Measurements from ENCODE around the gene LYSMD2. TPM values are rescaled to one million over a fixed set of nuclear protein-coding genes. Genes with fewer than 3 reads are reported as not detected.
A peak's percentile ranks its signal among the peaks of the same experiment; 100 is the strongest.

The LYSMD2 gene
- total RNA-seq, 1 donor from 2014 or later = 6.9 TPM

DNA sequence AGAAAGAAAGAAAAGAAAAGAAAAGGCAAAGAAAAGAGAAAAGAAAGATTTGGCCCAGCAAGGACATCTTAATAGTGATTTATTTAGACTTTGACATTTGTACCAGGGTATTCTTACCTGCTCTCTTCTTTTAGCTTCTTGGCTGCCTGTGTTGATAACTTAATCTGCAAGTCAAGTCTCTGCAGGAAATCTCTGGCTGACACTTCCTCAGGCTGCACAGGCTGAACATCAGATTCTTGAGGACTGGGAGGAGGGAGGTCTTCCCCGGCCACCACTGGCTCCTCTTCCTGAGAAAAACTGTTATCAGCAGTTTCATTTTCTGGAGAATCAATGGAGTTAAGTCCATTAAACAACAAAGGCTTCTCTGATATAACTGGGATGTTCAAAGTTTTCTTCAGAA, 12.8 kb downstream of the LYSMD2 start:
- intact Hi-C loops (cut with DNase I) = loop anchor here (5.0 to 10.0 kb wide), 3 partner anchors 38 to 100 kb away; partner anchors contain the start of gene DMXL2
- no peak for DNase-seq (ENCODE audit: low spot score)

- DNase-seq (ENCODE audit: low spot score) = no peak
- intact Hi-C loops (cut with DNase I) = loop anchor here (10.0 kb wide), 1 partner anchor 99 kb away; the partner anchor contains the start of gene DMXL2
Observed at GRCh38 chr15:51724199-51724598, 13.3 kb downstream of the LYSMD2 start.

GRCh38 chr15:51721199-51721960, 16.1 kb downstream of the LYSMD2 start:
- no peak for DNase-seq (ENCODE audit: low spot score)
- intact Hi-C loops (cut with DNase I) = loop anchor here (10.0 kb wide), 1 partner anchor 97 kb away; the partner anchor contains the start of gene DMXL2

DNA sequence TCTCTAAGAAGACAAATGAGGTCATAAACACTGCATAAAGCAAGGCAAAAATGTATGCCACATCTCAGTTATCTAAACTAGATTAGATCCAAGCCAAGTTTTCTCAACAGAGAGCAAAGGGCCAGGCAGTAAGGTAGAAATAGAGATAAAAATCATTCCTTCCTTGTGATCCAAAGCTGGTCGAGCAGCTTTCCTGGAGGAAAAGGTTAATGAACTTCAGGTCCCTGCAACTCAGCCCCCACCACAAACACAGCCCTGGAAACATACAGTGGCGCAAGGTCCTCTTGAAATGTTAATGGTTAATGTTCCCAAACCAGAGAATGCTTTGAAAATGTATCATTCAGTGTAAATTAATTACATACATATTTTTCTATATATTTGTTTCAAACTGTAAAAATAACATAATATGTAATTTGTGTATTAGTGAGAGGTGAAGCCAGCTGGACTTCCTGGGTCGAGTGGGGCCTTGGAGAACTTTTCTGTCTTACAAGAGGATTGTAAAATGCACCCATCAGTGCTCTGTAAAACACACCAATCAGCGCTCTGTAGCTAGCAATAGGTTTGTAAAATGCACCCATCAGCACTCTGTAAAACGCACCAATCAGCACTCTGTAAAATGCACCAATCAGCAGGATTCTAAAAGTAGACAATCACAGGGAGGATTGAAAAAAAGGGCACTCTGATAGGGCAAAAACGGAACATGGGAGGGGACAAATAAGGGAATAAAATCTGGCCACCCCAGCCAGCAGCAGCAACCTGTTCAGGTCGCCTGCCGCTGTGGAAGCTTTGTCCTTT, 17.1 kb downstream of the LYSMD2 start:
- no peak for DNase-seq (ENCODE audit: low spot score)
- intact Hi-C loops (cut with DNase I) = loop anchor here (10.0 kb wide), 1 partner anchor 96 kb away; the partner anchor contains the start of gene DMXL2

DNA sequence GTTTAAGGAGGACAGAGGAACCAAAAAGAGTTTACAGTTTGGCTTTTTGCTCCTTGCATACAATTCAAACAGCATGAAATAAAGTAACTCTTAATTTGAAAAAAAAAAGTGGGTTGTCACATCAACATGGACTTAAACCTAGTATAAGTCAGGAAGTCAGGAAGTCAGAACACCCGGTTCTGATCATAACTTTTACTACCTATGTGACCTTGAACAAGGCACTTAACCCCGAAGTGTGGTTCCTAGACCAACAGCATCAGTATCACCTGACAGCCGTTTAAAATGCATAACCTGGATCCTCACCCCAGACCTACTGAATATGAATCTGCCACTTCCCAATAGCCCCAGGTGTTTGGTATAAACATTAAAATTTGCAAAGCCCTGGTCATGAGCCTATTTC, 18.7 kb downstream of the LYSMD2 start:
- intact Hi-C loops (cut with DNase I) = no loop called here
- no peak for DNase-seq (ENCODE audit: low spot score)

- intact Hi-C loops (cut with DNase I) = no loop called here
- no peak for DNase-seq (ENCODE audit: low spot score)
Observed at GRCh38 chr15:51718219-51718618, 19.2 kb downstream of the LYSMD2 start.

DNA sequence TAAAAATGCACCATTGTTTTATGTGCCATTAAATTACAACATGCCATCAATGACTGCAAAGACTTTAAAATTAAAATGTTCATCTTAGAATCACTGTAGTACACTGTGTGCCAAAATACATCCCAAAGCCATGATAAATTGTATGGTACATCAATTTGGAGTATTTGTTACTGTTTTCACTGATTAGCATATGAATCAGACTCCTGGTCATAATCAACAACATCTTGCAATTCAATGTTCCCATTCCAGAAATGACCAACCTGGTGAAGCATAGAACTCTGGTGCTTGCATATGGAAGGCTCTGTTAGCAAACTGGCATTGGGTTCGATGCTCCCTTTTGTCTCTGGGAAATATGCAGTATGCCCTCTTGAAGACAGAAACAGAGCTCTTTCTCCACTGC, 22.5 kb downstream of the LYSMD2 start:
- no peak for DNase-seq (ENCODE audit: low spot score)
- intact Hi-C loops (cut with DNase I) = no loop called here

GRCh38 chr15:51714162-51714561, 23.3 kb downstream of the LYSMD2 start:
- DNase-seq (ENCODE audit: low spot score) = no peak
- intact Hi-C loops (cut with DNase I) = no loop called here

GRCh38 chr15:51709031-51709430, 28.4 kb downstream of the LYSMD2 start:
- DNase-seq (ENCODE audit: low spot score) = no peak
- intact Hi-C loops (cut with DNase I) = no loop called here

- DNase-seq (ENCODE audit: low spot score) = no peak
- intact Hi-C loops (cut with DNase I) = no loop called here
Observed at GRCh38 chr15:51708013-51708412, 29.4 kb downstream of the LYSMD2 start.

- DNase-seq (ENCODE audit: low spot score) = no peak
Observed at GRCh38 chr15:51706926-51707608, 30.4 kb downstream of the LYSMD2 start.

DNA sequence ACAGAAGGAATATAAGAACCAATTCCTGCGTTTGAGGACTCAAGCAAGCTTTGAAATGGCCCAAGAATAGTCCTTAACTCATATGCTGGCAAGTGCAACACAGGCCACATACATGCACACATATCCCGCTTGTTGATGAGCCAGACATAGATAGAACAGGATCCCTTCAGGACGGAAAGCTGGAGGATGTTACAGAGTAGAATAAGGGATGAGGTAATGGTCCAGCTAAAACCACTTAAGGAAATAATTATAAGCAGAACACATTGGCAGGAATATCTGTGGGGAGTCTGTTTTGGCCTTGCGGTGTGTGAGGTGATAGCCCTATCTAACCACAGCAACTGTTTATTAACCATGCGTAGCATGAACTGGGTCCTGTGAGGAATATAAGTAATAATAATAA, 31.2 kb downstream of the LYSMD2 start:
- no peak for DNase-seq (ENCODE audit: low spot score)
- intact Hi-C loops (cut with DNase I) = no loop called here

More at GRCh38 chr15:51706926-51707608, 30.4 kb downstream of the LYSMD2 start:
- intact Hi-C loops (cut with DNase I) = no loop called here

- intact Hi-C loops (cut with DNase I) = no loop called here
- no peak for DNase-seq (ENCODE audit: low spot score)
Observed at GRCh38 chr15:51702710-51703109, 34.7 kb downstream of the LYSMD2 start.

DNA sequence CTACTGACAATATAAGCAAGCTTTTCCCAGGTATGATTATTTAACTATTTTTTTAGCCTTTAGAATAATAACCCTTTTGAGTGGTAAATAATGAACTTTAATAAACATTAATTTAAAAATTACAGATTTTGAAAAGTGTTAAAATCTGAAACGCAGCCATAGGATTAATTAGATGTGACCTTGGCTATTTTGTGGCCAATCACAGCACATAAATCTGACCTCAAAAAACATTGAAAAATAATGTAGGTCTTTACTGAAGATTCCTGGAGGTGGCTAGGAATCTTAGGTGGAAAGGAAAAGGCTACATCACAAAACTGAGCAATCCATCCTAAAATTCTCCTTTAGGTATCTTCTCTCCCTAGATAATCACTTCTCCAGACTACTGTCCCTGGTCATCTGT, 38.1 kb downstream of the LYSMD2 start:
- intact Hi-C loops (cut with DNase I) = no loop called here
- no peak for DNase-seq (ENCODE audit: low spot score)

GRCh38 chr15:51697163-51697562, 40.3 kb downstream of the LYSMD2 start:
- intact Hi-C loops (cut with DNase I) = no loop called here
- no peak for DNase-seq (ENCODE audit: low spot score)

- DNase-seq (ENCODE audit: low spot score) = no peak
- intact Hi-C loops (cut with DNase I) = no loop called here
Observed at GRCh38 chr15:51696566-51696965, 40.9 kb downstream of the LYSMD2 start.

DNA sequence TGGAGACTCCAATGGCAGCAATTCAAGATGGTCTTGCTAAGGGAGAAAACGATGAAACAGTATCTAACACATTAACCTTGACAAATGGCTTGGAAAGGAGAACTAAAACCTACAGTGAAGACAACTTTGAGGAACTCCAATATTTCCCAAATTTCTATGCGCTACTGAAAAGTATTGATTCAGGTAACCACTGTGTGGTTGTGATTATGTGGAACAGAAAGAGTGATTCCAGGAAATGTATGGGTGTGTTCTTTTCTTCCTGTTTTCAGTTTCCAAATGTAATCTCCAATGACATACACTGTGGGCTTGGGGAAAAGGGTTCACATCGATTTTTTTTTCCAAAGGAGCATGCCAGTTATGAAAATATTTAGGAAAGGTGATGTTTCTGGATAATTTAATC, 45.3 kb downstream of the LYSMD2 start:
- intact Hi-C loops (cut with DNase I) = no loop called here
- no peak for DNase-seq (ENCODE audit: low spot score)

- DNase-seq (ENCODE audit: low spot score) = no peak
- intact Hi-C loops (cut with DNase I) = no loop called here
Observed at GRCh38 chr15:51688863-51689262, 48.6 kb downstream of the LYSMD2 start.

DNA sequence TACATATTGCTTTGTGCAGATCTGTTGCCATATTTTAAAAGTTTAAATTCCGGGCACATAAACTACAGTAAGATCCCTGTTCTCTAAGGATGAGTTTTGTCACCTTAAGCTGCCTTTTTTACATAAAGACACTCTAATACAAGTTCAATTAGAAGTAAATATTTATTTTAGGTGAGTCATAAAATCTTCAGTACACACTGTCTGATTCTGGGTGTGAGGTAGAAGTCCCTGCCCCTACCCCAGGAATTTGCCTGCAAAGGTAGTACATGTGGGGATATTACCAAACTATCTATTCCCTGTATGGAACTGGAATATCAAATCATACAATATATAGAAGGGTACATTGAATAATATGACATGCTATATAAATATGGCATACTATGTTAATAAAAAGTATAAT, 49.9 kb downstream of the LYSMD2 start:
- DNase-seq (ENCODE audit: low spot score) = no peak
- intact Hi-C loops (cut with DNase I) = no loop called here

DNA sequence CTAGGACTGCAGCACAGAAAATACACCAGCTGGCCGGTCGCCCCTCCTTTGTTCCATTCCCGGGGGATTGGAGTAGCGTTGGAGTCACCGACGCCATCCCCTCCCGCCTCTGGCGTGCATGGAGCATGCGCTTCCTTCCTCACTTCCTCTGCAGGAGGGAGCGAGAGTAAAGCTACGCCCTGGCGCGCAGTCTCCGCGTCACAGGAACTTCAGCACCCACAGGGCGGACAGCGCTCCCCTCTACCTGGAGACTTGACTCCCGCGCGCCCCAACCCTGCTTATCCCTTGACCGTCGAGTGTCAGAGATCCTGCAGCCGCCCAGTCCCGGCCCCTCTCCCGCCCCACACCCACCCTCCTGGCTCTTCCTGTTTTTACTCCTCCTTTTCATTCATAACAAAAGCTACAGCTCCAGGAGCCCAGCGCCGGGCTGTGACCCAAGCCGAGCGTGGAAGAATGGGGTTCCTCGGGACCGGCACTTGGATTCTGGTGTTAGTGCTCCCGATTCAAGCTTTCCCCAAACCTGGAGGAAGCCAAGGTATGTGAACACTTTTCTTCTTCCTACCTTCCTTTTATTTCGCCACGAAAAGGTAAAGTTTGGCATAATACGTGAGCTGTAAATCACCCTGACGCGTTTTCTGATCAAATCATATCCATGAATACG, 56.0 kb downstream of the LYSMD2 start, which contains the start of gene SCG3:
TSS of gene SCG3 (plus strand) at position 201 of the 661 bp plus-strand sequence. CDS start at position 454, 253 bp downstream.
- peak; percentile 88 for DNase-seq (ENCODE audit: low spot score)
- intact Hi-C loops (cut with DNase I) = no loop called here
